Measurements from ENCODE around the gene EDN2.

DNA sequence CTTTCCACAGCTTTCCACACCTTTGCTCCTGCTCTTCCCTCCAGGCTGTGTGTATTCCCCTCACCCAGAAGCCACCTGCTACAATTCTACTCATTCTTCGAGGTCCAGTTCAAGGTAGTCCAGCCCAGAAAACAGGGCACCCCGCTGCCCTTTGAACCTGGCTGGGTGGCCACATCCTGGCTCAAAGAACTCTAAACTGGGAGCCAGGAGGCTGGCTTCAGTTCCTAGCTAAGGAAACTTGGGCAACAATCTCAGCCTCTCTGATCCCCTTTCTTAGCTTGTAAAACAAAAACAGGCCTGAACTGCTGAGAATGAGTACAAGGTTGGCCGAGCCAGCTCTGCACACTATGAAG is 4.7 kb downstream of the EDN2 start:
- TF ChIP-seq TAF1 (IDR thresholded peaks at IDR 0.05; ENCODE audit: low read depth, low read length) (no peak), POLR2A (IDR thresholded peaks at IDR 0.05; ENCODE audit: low read depth, low read length) (no peak), POLR2AphosphoS5 (IDR thresholded peaks at IDR 0.05; ENCODE audit: low read depth, low read length) (no peak), SPI1 (IDR thresholded peaks at IDR 0.05; ENCODE audit: low read depth, low read length) (no peak), PAX5 (IDR thresholded peaks at IDR 0.05; ENCODE audit: insufficient read depth, low read length, severe bottlenecking) (no peak)

Measured in GM12891 (cell line).